Fibroblast of lung (primary cell): ENCODE data around the gene IL20RB.

ENCODE experiments used
- CTCF ChIP-seq, 2 donors: IDR thresholded peaks in 1 of 2; conservative IDR thresholded peaks in 1 of 2; 1 replicate in 1 of 2; 2 replicates in 1 of 2; pipeline ENCODE4 v1.5.1; 2011 to 2012; ENCODE audit warnings: low read length in 2 of 2, control low read depth in 1 of 2, inconsistent platforms in 1 of 2, low read depth in 1 of 2, mild to moderate bottlenecking in 1 of 2
- EZH2 ChIP-seq: IDR thresholded peaks from 2 replicates; pipeline ENCODE4 v1.5.1; 2012; ENCODE audit warnings: low read length, control low read depth, mild to moderate bottlenecking; ENCODE audit errors: missing control alignments

DNA sequence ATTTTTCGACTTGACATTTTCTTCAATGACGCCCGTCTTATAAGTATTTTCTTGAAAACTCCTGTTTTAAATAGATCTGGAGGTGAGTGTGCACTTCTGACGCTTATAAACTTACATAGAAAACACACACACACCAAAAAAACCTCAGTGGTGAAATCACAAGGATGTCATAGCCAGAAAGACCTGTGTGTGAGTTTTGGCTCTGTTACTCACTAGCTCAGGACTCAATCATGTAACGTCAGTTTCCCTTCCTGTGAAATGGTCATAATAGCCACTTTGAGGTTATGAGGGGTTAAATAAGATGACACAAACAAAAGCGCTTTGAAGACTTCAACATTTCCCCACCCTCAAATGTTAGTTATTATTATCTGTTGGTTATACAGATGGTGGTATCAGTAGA is 1.8 kb downstream of the IL20RB start:
- no peak for TF ChIP-seq CTCF (conservative IDR thresholded peaks at IDR 0.05 in 1 of 2, IDR thresholded peaks at IDR 0.05 in 1 of 2; ENCODE audit: low read depth in 1 of 2, low read length in 2 of 2)
- TF ChIP-seq EZH2, result no peak
